Neural cell (in vitro differentiated cells): ENCODE results near the gene RIPK1.
"Not testable (repeated sequence)": the region's sequence is repeated elsewhere in the genome, so short reads cannot be mapped to it uniquely, and the experiment has no call there.

Experiments
- EP300 ChIP-seq: fragments of 450-650 bp; conservative IDR thresholded peaks from 2 replicates; pipeline ENCODE4 v1.6.1; 2014; ENCODE audit warnings: antibody characterized with exemption, mild to moderate bottlenecking, moderate library complexity; ENCODE audit not compliant: poor library complexity, severe bottlenecking
- EZH2 ChIP-seq: fragments of 200-600, 300-800 bp; shearing (Covaris generic), sonication (generic); IDR thresholded peaks from 2 replicates; pipeline ENCODE4 v1.6.1; 2014; ENCODE audit warnings: antibody characterized with exemption, low read length, borderline replicate concordance, mild to moderate bottlenecking; ENCODE audit not compliant: insufficient read depth, poor library complexity, severe bottlenecking
- TF ChIP-seq, protein P1 (sequence below): fragments of 450-650 bp; IDR thresholded peaks from 2 replicates; pipeline ENCODE4 v1.5.1; 2014; ENCODE audit warnings: antibody characterized with exemption, mild to moderate bottlenecking, moderate library complexity; ENCODE audit not compliant: poor library complexity, severe bottlenecking

DNA sequence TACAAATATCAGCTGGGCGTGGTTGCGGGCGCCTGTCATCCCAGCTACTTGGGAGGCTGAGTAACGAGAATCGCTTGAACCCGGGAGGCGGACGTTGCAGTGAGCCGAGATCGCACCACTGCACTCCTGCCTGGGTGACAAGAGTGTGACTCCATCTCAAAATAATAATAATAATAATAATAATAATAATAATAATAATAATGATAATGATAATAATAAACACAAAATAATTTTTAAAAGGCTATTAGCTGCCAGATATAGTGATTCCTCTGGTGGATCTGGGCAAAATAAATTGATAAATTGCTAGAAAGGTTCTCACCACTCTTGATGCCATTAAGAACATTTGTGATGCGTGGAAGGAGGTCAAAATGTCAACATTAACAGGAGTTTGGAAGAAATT lies 8.2 kb upstream of the RIPK1 start:
- TF ChIP-seq, protein P1, sequence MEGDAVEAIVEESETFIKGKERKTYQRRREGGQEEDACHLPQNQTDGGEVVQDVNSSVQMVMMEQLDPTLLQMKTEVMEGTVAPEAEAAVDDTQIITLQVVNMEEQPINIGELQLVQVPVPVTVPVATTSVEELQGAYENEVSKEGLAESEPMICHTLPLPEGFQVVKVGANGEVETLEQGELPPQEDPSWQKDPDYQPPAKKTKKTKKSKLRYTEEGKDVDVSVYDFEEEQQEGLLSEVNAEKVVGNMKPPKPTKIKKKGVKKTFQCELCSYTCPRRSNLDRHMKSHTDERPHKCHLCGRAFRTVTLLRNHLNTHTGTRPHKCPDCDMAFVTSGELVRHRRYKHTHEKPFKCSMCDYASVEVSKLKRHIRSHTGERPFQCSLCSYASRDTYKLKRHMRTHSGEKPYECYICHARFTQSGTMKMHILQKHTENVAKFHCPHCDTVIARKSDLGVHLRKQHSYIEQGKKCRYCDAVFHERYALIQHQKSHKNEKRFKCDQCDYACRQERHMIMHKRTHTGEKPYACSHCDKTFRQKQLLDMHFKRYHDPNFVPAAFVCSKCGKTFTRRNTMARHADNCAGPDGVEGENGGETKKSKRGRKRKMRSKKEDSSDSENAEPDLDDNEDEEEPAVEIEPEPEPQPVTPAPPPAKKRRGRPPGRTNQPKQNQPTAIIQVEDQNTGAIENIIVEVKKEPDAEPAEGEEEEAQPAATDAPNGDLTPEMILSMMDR, result not testable (repeated sequence)
- not testable (repeated sequence) for TF ChIP-seq EP300, EZH2
